NCI-H748 (cell line): ENCODE data around the gene FYCO1.

Experiments used
- DNase-seq: peaks from one replicate; lab custom pipeline; 2025; ENCODE audit not compliant: unreplicated experiment; lab: John Stamatoyannopoulos, UW

FYCO1 gene

DNA sequence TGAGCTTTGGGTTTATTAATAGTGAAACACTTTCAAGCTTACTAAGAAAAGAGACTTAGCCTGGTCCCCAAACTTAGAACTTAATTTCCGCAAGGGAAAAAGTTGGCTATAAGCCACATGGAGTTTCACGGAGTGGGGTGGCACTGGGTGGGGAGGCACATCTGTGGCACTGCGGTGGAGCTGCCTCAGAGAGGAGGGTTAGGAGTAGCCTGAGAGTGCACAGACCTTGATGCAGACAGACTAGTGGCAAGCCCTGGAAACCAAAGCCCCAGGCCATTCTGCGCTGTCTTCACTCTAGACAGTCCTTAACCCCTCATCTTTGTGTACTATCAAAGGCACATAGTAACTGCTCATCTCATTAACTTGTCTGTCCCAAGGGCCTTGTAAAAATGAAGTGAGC lies 30.4 kb downstream of the FYCO1 start:
- DNase-seq: no peak

DNA sequence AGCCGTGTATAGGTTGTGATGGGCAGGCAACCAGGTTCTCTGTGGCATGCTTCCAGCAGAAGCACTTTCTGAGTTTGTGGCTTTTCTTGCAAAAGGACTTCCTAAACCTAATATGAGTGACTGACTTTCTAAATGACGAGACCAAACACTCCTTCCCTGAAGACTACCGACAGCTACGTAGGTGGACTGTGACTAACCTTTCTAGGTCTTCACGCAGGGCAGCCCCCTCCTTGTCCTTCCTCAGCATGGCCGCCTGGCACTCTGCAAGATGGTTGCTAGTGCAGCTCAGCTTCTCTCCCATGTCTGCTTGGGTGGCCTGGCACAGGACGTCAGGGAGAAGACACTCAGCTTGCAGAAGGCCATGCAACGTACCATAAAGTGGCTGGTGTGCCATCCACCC lies 31.5 kb downstream of the FYCO1 start:
- DNase-seq: no peak

DNA sequence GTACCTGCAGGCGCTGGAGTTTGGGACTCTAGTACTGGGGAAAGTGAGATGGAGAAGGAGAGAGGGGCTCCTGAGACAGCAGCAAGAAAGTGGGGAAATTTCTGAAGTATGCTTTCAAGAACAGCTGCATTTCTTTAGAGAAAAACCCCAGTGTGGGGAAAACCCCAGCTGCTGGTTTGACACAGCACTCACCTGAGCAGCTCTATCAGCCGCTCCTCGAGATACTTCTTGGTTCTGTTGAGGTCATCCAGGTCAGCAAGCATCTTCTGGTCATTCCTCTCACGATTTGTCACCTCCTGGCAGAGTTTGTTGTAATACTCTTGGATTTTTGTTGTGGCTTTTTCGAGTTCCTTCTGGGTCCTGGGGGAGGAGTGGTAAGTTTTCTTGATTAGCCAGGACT lies 33.6 kb downstream of the FYCO1 start:
- no peak for DNase-seq

DNA sequence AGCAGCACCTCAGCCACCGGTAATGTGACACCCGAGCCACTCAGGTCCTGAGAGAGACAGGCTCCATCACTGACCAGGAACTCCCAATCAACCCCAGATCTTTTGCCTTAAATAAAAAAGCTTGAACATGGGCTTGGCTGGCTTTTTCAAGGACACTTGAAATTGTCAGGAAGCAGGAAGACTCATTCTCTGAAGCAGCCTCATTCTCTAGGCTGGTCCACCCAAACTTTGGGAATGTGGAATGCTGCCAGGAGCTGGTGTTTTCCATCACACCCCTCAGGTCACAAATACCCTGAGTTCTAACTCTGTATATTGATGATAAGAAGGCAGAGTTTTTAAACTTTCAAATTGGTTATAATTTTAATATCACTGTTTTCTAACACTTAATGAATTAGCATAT lies 35.3 kb downstream of the FYCO1 start:
- no peak for DNase-seq

DNA sequence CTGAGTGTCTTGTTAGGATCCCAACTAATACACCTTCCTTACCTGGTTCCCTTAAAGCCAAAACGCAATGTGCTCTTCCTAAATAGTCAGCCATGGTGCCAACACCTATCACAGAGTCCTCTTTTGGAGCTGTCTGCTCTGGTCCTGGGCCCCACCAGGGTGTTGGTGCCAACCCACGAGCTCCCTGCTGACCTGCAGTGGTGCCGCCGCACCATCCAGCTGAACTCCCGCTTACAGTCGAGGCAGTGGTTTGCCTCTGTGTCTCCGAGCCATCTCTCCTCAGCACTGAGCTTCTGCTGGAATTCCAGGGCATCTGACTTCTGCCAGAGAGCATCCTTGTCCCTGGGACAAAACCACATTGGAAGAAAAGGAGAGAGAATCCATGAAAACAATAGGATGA lies 36.4 kb downstream of the FYCO1 start:
- DNase-seq: no peak

DNA sequence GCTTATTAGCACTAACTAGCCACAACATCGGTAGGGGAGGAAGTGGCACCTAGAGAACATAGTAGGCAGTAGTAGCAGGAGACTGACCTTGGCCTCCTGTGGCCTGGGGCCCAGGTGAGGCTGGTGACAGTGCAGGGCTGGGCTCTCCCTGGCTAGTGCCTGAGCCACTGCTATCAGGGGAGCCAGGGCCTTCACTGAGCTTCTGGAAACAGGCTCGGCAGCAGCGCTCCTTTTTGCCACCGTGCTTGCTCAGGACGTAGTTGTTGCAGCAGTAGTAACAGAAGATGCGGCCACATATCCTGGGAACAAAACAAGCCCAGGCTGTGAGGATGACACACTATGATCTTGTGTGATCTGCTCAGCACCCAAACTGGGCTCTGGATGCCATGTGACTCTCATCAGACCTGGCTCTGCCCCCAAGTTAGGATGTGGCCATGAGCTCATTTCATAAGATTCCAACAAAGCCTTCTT lies 37.3 kb downstream of the FYCO1 start:
- no peak for DNase-seq

DNA sequence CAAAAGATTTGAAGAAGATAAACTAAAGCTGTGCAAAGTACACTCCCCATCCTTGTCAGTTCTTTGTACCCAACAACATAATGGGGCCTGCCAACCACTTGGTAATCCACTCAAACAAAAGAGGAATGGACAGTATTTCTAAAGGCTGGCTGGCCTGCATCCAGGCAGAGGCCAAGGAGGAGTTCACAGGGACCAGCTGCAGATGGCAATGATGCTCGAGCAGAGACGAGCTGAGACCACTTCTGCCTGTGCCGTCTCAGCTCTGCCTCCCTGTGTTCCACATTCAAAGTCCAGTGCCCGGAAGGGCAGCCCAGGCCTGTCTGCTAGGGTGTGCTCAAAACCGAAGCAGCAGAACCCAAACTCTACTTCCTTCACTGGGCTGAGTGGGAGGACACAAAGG lies 38.0 kb downstream of the FYCO1 start:
- DNase-seq: no peak

DNA sequence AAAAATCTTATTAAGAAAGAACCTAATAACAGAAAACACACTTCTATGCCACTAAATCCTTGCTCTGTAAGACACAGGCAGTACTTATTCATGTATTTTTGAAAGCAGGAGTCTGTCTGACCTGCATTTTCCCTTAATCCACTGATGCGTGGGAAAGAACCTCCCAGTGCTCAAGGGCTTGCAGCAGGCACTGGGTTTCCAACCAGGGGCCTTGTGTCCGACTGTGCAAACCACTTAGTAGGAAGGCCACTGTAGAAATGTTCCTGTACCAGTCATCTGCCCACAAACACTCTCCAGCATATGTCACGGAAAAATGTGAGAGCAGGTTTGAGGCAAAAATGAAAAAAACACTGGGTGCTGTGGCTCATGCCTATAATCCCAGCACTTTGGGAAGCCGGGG lies 39.9 kb downstream of the FYCO1 start:
- DNase-seq: no peak

DNA sequence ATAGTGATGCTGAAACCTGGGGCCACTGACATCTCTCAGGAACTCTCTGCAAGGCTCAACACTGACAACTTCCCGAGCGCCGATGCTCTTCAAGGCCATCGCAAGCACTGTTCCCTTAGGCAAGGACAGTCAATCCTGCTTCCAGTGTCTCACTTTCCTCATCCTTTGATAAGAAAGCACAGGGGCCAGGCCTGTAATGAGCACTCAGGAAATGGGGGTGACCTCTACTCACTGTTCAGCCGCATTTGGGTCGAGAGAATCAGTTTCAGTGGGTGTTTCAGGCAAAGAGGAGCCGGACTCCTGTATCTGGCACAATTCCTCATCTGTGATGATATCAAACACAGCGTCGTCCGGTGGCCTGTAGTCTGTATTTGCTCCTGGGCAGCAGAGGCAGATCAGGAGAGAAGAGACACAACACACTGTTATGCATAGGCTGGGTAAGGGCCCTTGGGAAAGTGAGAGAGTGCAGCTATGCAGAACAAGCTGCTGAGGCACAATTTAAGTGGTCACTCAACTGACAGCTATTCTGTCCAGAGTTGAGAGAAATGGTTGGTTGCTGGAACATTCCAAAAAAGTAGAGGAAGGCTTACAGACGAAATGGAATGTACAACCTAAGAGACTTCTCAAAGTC lies 40.5 kb downstream of the FYCO1 start:
- no peak for DNase-seq

DNA sequence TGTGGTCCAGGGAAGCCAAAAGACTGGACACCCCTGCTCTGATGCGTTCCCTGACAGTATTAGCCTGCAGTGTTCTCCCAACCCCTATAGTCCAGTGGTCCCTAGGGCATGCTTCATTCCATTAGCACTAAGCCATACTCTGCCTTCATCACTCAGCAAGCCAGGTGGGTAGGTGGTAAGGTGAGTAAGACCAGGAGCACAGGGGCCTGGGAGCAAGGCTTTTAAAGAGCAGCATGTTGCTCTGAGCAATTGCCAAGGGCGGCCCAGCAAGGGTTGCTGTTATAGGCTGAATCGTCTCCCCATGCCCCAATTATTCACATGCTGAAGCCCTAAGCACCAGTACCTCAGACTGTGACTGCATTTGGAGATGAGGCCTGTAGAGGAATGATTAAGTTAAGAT lies 41.3 kb downstream of the FYCO1 start:
- DNase-seq: no peak

DNA sequence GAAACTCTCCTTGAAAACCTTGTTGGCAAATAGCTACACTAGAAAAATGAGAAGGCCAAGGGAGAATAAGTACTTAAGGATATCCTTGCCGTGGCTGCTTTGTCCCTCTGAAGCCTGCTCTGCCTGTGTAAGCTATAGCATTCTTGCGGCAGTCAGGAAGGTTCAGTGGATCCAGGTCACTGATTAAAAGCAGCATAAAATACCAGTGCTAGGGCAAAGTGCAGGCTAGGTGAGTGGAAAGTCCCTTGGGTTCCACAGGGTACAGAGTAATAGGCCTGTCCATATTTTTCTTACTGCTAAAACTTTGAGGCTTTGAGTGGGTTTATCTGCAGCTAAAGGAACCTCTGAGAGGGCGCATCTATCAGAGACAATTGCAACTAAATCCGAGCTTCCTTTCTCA lies 42.1 kb downstream of the FYCO1 start:
- DNase-seq: no peak

DNA sequence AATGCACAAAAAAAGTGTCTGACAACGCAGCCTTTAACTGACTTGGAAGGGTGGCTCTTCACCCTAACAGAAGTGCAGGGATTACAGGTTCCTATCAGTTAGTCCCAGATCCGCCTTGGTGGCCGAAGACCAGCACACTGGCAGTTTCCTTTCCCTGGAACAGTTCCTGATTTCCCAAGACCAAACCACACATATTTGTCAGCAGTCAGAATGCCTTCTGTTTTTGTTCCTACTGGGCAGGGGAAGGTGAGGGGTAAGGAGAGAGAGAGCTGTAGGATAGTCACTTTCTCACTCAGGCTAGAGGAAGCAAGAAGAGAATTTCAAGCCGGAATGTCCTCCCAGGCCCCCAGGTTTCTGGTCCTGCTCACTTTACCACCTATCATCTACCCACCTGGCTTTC lies 43.2 kb downstream of the FYCO1 start:
- DNase-seq: no peak

DNA sequence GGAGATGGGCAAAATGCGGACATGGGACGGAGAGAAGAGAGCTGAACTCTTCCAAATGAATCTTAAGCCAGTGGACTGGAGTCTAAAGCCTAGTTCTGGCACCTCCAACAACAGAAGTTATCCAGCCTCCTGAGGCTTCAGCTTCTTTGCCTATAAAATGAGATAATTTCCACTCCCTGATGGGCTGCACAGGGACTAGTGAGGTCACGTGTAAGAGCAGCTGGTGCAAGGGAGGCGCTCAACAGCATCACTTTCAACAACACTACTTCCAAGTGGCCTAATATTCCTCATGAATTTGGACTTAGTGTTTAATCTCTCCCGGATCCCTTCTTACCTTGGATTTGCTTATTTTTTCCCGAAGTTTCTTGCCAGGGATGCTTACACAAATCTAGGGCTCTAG lies 43.7 kb downstream of the FYCO1 start:
- DNase-seq: no peak

DNA sequence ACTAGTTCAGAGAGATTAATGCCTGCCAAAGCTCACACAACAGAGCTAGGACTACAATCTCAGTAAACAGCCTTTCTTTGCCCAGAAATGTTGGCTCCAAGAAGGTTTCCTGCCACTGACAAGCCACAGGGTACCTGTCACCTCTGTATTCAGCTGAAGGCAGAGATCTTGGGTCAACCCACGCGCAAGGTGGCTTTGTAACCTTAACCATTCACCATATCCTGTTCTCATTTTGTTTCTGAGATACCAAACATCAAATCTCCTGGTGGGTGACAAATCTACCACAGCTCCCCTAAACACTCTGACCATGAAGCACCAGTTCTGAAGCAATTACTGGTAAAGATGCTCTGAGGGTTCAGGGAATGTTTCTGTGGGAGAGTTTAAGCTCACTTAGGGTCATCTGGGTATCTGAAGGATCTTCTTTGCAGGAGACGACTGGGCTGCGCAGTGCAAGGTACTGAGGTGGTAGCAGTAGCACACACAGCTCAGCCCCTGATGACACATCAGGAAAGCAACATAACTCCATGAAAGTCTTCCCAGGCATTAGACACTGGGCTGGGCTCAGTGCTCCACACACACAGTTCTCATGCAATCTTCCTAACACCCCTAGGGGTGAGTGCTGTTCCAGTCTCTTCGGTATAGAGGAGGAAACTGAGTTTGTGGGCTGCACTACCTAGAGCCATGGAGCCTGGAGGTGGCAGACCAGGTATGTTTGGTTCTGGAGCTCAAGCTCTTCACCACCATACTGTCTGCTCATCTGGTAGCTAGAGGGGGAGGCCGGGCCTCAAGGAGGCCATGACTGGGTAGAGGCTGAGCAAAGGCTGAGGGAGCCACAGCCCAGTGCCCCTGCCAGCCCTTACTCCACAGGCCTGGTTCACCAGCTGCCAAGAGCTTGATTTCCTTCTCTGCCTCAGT lies 44.7 kb downstream of the FYCO1 start:
- no peak for DNase-seq

DNA sequence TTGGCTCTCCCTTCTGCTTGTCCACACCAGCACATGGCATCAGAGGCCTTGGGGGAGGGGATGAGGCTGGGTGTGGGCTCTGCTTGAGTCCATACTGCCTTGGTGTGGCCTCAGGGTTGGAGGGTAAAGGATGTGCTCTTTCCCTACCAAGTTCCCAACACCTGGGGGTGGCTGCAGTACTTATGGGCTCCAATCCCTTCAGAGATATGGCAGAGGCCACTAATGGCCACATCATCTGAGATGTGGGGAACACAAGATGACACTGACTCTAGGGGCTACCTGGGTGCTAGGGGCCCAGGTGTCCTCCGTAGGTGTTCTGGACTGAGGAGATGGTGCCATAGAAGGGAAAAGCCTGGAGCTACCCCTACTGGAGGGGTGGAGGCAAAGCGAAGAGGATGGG lies 45.5 kb downstream of the FYCO1 start:
- DNase-seq: no peak

DNA sequence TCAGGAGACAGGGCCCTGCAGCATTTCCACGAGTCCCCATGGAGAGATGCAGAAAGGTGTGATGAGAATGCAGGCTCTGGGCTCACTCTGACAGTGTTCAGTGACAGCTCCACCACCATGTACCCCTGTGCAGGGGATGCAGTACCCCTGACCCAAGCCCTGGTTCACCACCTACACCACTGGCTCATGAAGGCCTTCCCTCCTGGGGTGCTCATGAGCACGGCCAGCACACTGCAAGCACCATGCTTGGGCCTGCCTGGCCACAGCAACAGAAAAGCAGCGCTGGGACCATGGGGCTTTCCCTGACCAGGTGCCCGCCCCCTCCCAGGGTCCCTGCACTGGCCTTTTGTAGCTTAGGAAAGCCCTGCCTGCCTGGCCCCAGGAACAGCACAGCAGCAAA lies 46.2 kb downstream of the FYCO1 start:
- no peak for DNase-seq

DNA sequence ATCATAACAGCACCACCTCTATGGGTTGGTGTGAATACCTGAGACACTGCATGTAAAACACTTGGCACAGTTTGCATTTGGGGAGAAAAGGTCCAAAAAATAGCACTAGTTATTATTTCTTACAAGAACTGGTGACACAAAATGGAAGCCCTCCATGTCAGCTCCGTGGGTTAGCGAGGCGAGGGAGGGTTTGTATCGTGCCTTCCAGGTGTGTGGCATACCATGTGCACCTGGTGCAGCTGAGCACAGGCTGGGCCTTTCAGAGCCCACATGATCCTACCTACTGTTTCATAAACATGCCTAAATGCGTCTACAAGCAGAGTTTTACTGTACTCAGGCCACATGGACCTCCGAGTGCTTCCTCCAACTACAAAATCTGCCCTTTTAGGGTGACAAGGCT lies 46.7 kb downstream of the FYCO1 start:
- no peak for DNase-seq

DNA sequence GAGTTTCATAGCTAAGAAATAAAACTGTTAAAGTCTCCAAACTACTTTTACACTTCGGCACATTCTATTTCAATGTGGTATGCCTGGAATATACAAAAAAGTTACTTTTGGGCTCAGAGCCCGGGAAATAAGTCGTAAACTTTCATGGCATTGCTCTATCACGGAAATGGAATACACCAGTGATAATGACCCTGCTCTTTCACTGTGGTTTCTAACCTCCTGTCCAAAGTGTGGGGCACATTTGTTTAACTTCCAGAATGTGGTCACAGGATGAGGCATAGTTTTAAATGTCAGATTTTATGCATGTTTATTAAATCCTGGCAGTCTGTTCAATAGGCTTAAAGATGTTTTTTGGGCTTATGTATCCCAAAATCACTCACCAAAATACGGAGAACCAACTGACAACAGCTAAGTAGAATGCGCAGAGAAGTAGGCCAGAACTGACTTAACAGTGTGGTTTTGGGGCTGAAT lies 47.3 kb downstream of the FYCO1 start:
- no peak for DNase-seq

DNA sequence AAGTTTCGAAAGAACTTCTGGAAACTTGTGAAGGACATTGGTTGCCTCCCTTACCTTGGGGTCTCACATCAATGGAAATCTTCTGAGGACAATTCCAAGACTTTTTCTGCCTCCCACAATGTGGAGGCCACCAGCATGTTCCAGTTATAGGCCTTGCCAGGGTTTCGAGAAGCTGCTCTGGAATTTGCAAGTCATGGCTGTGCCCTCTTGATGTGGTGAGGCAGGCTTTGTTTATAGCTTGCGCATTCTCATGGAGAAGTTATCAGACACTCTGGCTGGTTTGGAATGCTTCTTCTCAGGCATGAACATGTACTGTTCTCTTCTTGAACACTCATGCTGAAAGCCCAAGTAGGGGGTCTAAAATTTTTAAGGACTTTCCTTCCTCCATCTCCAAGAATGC lies 48.3 kb downstream of the FYCO1 start:
- no peak for DNase-seq

DNA sequence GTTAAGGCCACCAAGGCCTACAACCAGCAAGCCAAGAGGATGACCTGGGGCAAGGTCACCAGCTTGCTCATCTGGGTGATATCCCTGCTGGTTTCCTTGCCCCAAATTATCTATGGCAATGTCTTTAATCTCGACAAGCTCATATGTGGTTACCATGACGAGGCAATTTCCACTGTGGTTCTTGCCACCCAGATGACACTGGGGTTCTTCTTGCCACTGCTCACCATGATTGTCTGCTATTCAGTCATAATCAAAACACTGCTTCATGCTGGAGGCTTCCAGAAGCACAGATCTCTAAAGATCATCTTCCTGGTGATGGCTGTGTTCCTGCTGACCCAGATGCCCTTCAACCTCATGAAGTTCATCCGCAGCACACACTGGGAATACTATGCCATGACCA lies 48.7 kb downstream of the FYCO1 start:
- DNase-seq: no peak

DNA sequence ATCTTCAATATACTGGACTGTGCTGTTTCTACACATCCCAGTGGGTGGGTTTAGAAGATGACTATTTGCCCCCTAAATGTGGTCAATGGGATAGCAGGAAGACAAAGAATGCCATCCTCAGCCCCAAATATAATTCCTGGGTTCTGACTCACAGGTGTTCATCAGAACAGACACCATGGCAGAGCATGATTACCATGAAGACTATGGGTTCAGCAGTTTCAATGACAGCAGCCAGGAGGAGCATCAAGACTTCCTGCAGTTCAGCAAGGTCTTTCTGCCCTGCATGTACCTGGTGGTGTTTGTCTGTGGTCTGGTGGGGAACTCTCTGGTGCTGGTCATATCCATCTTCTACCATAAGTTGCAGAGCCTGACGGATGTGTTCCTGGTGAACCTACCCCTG lies 49.3 kb downstream of the FYCO1 start:
- DNase-seq: no peak

DNA sequence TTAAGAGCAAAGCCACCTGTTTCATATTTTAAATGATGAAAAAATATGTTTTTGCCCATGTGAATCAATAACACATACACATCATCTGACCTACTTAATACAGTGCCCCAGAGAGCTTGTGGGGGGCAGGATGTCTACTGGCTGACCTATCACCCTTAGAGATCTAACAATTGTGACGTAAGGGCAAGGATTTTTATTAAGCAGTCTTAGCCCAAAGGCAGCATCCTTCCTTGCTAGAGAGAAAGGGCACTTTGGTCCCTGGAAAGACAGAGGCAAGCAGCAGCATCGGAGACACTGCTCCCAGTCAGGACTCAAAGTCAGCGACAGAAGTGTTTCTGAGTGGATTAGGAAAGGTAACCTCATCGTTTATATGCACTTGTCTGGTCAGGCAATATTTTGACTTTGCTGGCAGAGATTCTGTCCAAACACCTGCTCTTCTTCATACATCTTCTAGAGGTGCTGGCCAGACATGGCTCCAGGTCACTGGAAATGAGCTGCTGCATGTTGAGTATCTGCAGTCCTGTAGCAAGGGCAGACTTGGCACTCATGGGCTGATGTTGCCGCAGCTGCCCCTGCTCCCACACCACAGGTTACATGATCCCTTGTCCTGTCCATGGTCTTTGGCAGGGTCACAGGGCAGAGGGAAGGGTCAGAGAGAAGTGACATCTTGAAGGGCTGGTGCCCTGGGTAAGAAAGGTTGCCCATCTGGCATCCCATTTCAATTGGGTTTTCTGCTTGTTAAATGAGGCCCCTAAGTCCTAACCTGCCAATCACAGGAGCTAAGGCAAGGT lies 50.6 kb downstream of the FYCO1 start:
- DNase-seq: no peak
